8988T (cell line): ENCODE results near the gene HMG20A.

ENCODE experiments used
- DNase-seq: peaks from one replicate; pipeline ENCODE4 v3.0.0; 2011

Gene HMG20A

DNA sequence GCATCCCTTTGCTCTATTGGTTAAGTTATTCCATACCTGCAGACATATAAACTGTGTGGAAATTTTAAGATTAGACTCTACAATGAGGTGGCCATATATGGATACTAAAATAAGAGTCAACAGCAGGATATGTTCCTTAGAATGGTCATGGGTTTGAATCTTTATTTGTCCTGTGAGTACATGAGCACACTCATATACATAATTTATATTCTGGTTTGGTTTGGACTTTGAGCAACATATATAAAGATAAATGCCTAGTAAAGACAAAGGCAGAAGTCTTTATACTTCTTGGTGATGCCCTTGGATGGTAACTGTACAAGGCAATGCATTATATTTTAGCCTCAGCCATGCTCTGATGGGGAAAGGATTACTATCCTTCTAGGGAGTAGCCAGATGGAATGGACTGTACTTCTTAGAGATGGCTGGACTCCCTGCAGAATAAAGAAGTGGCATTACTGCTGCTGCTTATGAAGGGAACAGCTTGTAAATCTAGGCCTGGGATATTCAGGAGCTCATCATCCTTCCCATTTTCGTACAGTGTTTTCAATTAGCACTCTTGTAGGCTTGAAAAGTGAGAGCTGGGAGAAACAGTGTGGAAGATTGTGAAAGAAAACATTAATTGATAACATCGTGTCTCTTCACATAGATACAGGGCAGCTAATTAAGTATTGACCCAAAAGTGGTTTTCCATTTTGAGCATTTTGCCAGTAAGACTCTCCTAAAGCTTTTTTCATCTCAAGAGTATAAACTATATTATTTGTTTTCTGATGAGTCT, 60.4 kb downstream of the HMG20A start:
- DNase-seq: no peak

DNA sequence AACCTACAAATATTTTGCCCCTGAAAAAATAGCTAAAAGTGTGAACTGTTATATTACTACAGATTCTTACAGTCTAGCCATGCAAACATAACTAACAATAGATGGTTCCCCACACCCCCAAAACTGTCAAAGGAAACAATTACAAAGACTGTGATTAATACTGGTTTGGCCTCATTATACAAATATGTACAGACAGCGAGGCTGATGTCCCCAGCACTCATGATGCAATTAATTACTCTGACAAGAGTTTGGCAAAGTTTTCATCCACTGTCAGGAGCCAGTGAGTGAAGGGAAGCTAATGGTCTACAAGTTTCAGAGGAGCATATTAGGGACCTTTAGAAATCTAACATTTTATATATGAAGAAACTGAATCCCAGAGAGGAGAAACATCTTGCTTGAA, 61.0 kb downstream of the HMG20A start:
- no peak for DNase-seq

DNA sequence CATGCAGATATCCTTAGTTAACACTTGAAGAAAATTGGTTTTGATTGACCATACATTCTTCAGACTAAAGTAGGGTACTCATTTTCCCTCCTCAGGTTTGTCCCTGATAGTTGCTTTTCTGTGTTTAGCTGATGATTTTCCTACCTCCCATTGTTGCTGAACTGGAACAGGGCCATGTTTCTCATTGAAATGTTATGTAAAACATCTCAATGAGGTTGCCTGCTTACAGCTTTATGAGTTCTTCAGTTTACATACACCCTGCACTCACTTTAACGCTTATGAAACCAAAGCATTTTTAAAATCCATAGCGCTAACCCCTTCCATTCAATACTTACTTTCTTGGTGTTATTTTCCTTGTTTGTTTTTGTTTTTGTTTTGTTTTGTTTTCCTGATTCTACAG, 61.9 kb downstream of the HMG20A start:
- DNase-seq: no peak

DNA sequence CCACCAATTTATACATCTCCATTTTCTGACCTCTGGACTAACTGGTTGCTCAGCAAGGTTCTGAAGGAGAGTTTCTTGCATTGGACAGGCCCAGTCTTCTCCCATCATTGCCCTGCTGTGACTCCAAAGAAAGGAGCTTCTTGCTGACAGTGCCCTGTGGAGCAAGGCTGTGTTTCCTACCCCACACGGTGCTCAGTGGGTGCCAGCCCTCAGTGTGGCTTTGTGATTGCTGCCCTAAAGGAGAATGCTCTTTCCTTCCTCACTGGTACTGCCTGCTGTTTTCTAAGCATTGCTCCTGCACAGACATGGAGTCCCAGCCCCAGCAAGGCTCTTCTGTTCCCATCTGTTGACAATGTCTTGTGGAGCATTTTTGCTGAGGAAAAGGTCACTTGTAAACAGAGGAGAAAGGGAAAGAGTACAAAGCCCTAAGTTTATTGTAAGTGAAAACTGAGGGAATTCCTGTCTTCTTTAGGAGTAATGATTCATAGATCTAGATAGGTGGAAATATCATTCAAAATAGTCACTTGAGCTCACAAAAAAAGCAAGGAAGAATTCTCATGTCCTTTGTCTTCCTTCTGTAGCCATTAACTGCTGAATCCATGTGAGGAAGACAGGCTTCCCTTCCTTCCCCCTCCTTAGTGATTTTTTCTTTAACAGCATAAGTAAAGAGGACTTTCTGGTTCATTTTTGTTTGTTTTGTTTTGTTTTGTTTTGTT, 62.9 kb downstream of the HMG20A start:
- DNase-seq: no peak

DNA sequence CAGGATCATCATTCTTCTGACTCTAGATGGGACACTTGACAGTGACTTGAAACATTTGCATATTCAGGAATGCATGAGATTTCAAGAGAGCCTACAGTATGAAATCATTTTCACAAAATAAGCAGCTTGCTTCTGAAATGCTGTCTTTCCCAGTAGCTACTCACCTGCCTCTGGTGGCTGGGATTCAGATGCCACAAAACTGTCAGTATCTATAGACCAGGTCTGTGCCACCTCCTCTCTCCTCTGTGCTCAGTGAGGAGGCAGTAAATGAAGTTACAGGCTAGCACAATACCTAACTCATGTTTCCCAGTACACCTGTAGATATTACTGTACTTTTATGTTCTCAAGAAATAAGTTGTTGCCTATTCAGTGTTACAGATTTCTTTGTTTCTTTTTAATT, 64.3 kb downstream of the HMG20A start:
- DNase-seq: no peak

DNA sequence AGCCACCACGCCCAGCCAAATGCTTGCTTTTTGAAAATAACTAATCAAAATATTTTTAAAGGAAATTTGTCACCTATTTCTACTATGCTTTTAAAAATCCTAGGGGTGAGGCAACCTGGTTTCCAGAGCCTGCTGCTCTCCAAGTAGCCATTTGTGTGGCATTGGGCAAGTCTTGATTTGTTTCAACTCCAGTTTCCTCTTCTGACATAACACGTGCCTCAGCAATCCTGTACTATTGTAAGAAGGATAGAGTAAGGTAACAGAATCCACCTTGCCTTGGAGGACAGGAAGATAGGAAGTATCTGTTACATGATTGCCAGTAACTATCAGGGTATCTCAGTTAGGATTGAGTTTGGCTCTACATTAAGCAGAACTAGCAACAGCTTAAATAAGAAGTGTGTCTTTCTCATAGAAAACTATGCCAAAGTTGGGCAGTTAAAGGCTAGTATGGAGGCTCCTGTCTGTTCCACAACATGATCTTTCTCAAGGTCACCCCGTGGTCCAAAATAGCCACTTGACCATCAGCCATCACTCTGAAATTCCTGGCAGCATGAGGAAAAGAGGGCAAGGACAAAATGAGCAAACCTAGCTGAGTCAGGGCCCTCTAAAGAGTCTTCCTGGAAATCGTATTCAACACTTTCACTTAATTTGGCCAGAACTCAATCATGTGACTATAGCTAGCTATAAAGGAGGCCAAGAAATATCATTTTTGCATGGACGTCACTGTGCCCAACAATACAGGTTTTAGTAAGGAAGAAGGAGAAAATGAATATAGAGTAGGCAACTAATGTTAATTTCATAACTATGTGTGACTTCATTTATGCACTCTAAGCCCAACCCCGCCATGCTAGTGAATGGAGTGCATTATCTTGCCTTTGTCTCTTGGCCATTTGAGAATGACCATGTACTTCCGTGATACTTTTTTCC, 66.1 kb downstream of the HMG20A start:
- DNase-seq: no peak

DNA sequence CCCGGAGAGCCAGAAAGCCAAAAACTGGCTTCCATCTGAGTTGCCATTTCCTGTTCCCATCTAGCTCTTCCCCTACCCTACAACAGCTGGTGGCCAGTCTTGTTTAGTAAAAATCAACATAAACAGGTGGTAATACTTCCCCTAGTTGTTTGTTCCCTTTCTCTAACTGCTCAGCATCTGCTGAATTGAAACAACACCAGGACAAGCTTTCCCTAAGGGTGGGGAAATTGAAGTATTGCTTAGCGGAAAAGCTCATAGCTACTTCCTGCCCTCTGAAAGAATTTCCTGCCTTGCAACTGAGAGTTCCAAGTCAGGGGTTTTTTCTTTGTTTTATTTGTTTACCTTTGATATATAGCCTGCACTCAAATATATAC, 66.8 kb downstream of the HMG20A start:
- DNase-seq: no peak

DNA sequence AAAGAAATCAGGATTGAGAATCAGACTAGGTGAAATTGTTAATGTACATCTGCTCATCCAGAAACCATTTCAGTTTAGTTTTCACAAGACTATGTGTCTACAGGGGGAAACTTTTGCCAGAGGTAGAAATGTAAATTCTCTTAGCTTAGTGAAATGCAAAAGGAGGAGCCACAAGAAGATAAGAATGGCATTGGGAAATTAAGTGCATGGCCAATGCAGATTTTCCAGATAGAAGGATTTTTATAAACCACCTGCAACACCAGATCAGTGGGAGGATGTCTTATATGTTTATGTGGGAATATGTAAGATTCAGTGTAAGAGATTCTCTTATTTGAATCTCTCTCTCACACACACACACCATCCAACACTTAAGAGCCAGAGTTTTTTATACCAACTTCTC, 67.2 kb downstream of the HMG20A start:
- no peak for DNase-seq

DNA sequence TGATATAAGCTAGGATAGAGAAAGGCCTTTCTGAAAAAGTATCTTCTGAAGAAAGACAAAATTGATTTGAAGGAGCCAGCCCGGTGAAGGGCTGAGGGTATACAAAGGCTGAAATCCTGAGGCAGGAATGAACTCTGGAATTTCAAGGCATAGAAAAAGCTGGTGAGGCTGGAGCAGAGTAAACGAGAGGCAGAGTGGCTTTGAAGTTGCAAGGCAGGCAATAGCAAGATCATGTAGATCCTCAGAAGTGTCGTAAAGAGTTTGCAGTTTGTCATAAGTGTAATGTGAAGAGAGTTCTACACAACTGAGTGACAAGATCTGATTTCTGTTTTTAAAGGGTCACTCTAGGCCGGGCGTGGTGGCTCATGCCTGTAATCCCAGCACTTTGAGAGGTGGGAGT, 69.0 kb downstream of the HMG20A start:
- no peak for DNase-seq

DNA sequence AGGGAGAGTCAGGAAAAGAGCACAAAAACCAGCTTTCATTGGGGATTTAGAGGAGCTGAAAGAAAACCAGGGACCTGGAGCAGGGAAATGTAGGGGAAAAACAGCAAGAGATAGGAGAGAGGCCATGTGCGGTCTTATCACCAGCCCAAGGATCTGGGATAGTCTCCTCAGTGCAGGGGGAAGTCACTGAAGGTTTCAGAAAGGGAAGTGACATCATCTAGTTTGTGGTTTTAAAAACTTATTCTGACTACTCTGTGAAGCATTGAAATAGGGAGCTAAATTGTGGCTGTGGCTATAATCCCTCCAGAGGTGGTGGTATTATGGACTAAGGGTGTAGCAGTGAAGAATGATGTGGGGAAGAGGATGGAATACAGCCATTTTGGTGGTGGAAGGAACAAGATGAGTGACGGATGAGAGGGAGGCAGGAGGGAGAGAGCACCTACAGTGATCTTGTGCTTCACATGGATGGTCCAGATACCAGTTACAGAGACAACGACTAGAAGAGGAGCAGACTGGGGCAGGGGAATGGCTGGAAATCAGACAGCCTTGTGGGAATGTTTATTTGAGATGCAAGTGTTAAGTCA, 72.7 kb downstream of the HMG20A start:
- no peak for DNase-seq

DNA sequence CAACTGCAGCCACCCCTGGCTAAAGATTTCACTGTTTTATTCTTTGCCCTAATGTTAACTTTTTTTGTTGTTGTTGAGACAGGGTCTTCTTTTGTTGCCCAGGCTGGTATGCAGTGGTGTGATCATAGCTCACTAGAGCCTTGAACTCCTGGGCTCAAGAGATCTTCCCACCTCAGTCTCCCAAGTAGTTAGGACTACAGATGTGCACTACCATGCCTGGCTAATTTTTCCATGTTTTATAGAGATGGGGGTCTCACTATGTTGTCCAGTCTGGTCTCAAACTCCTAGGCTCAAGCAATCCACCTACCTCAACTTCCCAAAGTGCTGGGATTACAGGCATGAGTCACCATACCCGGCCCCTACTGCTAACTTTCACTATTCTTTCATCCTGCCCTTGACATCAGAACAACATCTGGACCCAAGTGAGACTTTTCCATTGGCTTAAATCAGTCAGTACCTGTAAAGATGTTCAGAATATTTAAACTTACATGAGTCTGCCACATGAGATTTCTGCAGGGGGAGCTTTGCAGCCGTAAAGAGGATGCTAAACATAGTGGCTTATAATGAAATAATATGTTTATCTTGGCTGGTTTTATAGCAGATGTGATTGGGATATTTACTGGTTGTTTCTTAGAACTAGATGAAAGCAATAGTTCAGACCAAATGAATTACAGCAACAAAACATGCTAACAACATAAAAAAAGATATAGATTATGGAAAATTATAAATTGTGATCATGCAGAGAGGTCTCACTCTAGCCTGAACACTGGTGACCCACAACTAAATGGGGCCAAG, 73.6 kb downstream of the HMG20A start:
- no peak for DNase-seq

DNA sequence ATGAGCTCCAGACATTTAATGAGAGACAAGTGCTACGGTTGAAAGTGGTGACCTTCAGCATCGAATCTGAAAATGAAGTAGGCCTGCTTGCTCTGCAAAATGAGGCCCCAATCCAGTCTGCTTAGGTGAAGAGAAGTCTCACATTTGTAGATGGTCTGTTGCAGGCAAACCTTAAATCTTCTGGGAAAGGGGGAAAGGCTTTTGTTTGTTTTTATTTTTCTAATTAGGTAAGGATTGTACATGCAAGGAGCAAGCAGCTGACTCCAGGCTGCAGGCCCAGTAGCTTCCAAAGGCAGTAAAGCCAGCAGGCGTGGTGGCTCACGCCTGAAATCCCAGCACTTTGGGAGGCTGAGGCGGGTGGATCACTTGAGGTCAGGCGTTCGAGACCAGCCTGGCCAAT, 74.3 kb downstream of the HMG20A start:
- DNase-seq: no peak

DNA sequence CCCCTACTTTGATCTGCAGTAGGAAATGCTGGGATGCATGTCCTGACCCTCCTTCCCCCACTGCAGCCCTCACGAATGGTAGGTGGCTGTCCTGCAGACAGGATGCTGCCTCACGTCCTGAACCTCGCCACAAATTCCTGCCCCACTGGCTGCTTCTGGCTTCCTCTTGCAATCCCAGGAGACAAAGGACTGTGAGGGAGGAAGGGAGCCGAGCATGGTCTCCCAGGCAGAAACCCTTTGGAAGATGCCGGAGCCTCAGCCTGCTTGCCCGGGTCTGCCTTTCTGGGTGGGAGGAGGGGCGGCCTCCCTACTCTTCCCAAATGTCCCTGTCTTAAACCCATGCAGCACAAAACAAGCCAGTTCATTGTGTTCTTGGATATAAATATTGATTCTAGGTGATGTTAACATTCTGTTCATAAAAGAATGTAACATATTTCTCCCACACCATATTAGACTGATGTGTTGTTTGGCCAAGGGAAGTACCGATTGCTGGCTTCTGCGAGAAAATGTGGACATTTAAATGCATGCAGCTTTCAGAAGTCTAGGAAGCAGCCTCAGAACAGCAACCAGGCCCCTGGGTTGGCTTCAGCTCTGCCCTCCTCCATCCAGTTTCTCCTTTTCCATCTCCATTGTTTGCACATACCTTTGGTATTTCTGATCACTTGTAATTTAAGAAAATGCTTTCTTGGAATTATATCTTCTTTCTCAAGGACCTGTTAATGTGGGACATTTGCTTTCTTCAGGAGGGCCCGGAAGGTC, 75.3 kb downstream of the HMG20A start:
- DNase-seq: no peak

DNA sequence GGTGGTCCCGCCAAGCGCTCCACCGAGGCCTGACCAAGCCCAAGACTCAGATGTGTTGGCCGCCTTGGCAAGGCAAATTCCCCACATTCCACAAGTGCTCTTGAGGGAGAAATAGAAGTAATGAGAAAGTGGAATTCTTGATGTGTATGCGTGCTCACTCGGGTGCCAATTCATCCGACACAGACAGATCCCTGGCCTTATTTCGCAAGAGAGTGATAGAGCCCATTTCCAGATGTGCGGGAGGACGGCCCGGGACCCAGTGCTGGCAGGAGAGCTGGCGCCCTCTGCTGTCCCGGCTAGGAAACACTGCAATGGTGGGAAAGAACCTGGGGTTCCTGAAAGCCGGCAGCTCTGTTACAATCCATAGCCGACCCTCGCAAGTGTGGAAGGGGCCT, 76.0 kb downstream of the HMG20A start:
- DNase-seq: peak; percentile 49

DNA sequence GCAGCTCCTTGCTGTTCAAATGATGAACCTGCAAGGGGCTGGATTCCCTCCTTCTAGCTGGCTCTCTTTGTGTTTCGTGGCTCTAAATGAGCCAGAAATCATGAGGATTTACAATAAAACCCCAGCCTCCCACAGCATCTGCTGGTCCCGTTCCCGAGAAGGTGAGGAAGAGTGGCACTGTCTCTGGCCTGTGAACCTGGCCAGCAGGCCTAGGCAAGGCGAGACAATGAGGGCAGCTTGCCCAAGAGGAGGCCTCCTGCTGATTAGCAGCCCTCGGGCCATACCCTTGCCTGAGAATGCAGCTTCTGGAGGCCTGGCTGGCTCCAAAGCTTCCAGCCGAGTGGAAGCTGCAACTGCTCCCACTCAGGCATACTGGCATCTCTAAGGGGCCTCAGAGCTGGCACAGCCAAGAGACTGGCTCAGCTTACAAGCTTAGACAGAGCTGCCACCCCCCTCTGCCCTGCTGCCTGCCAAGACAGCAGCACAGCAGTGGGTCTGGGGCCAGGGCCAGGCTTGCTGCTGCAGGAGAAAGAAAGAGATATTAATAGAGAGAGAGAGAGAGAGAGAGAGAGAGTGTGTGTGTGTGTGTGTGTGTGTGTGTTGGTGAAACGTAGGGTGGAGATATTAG, 76.5 kb downstream of the HMG20A start:
- no peak for DNase-seq

DNA sequence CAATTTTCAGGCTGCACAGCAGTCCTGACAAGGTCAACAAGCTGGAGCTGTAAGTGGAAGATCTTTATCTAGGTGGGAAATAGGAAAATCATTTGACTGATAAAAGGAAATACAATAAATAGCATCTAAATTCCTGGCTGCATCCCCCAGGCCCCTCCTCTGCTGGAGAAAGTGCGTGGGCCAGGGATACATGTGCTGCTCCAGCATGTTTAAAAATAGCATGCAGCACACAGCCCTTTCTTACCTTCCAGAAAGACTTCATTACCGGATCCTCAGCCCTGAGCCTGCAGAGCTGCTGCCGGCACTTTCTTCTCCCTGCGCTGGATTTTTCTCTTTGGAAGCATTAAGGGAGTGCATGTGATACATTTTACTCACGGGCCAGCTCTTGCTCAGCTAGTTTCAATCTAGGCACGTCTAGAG, 77.3 kb downstream of the HMG20A start:
- no peak for DNase-seq

DNA sequence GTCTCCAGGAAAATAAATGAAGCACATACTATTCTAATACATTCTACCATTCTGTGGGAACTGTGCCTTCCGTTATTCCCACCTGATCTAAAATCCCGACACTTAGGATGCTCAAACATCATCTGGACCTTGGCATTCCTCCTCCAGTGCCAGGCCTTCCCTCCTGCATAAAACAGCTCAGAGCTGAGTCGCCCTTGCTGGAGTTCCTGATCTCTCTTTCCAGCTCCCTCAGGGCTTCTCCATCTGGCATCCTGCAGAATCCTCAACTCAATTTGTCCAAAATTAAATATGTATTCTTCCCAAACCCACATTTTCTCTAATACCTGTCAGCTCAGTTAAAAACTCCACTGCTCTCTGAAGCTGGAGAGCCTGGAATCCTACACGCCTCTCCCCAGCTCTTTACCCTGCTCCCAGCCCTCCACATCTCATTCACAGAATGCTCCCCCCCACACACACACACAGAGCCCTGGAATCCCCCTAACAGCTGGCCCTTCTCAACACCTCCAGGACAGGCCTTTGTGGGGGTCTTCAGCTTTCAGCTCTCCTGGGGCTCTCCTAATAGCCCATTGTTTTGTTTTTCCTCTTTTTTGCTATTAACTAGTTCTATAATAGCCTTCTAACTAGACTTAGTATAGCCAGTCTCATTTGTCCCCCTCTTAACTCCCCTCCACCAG, 78.5 kb downstream of the HMG20A start:
- no peak for DNase-seq

DNA sequence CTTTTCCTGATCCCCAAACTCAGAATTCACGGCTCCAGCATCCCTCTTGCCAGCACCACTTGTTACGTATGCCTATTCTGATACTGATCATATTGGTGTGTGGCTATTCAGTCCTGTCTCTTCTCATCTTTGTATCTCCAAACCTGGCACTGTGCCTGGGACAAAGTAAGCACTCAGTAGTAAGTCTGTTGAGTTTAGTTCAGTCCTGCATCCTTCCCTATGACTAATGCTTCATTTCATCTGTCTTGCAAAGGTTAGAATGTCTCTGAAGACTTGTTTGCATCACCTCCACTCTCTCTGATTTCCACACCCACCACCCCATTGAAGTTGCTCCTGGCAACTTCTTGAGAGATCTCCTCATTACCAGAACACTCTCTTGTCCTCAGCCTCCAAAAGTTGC, 80.3 kb downstream of the HMG20A start:
- DNase-seq: no peak

DNA sequence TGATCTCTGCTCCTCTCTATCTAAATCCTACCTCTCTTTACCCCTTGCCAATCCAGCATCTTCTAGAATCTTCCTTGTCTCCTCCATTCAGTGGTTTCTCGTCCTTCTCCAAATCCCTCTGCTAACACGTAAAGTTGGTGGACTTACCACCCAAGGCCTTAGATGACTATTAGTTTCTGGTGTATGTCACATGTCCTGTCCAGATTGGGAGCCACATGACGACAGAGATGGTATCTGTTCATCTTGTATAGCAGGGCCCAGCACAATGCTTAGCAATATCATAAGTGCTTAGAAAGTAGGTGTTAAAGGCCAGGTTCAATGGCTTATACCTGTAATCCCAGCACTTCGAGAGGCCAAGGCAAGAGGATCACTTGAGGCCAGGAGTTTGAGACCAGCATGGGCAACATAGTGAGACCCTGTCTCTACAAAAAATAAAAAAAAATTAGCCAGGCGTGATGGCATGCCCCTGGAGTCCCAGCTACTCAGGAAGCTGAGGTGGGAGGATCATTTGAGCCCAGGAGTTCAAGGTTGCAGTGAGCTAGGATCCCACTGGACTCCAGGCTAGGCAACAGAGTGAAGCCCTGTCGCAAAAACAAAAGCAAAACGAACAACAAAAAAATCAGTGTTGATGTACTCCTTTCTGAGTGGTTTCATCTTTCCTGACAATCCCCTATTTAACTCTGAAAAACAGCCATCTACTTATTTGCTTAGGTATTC, 81.8 kb downstream of the HMG20A start:
- DNase-seq: no peak

DNA sequence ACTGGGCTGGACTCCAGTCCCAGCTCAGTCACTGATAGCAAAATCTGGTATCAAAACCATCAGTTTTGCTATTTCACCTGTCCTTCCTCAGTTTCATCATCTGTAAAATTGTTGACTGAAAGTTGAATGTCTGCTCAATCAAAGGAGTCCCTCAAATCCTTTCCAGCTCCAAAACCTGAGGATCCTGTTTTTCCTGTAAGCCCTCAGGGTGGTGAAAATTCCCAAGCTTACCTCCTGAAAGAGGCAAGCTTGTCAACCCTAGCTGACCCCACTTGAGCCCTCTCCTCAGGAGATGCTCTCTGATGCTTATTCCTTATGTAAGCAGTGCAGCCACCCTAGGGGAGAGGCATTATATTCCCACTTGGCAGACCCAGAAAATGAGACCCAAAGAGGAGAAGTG, 82.6 kb downstream of the HMG20A start:
- no peak for DNase-seq
